ENCODE data around the gene PLD5. TPM values are rescaled to one million over a fixed set of nuclear protein-coding genes. Genes with fewer than 3 reads are reported as not detected.
"Not testable (repeated sequence)": the region's sequence is repeated elsewhere in the genome, so short reads cannot be mapped to it uniquely, and the experiment has no call there.

The PLD5 gene
- total RNA-seq, 1 experiment from 2014 or later: not detected

DNA sequence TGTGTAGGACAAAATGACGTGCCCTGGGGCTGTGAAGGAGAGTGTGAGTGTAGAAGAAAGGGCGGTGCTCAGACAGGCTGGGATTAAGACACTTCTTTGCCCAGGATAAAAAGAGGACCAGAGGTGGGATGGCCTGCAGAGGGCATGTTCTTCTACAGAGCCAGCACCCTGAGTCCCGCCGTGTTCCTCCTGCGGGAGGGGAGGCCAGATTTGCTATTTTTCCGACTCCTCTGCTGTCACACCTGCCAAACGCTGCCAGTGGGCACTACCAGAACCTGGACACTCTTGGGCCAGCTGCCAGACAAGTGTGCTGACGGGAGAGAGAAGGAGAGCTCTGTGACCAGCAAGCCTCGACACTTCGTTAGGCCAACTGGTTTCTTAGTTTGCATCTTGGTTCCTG, 206.4 kb downstream of the PLD5 start:
- TF ChIP-seq SIN3A (IDR thresholded peaks at IDR 0.05; ENCODE audit: borderline replicate concordance, insufficient read depth, low read depth, low read length): no peak
- TF ChIP-seq, protein P1, sequence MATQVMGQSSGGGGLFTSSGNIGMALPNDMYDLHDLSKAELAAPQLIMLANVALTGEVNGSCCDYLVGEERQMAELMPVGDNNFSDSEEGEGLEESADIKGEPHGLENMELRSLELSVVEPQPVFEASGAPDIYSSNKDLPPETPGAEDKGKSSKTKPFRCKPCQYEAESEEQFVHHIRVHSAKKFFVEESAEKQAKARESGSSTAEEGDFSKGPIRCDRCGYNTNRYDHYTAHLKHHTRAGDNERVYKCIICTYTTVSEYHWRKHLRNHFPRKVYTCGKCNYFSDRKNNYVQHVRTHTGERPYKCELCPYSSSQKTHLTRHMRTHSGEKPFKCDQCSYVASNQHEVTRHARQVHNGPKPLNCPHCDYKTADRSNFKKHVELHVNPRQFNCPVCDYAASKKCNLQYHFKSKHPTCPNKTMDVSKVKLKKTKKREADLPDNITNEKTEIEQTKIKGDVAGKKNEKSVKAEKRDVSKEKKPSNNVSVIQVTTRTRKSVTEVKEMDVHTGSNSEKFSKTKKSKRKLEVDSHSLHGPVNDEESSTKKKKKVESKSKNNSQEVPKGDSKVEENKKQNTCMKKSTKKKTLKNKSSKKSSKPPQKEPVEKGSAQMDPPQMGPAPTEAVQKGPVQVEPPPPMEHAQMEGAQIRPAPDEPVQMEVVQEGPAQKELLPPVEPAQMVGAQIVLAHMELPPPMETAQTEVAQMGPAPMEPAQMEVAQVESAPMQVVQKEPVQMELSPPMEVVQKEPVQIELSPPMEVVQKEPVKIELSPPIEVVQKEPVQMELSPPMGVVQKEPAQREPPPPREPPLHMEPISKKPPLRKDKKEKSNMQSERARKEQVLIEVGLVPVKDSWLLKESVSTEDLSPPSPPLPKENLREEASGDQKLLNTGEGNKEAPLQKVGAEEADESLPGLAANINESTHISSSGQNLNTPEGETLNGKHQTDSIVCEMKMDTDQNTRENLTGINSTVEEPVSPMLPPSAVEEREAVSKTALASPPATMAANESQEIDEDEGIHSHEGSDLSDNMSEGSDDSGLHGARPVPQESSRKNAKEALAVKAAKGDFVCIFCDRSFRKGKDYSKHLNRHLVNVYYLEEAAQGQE (IDR thresholded peaks at IDR 0.05; ENCODE audit: insufficient read depth in 1 of 2, low read depth in 2 of 2, low read length in 1 of 2): no peak
- TF ChIP-seq, protein P2, sequence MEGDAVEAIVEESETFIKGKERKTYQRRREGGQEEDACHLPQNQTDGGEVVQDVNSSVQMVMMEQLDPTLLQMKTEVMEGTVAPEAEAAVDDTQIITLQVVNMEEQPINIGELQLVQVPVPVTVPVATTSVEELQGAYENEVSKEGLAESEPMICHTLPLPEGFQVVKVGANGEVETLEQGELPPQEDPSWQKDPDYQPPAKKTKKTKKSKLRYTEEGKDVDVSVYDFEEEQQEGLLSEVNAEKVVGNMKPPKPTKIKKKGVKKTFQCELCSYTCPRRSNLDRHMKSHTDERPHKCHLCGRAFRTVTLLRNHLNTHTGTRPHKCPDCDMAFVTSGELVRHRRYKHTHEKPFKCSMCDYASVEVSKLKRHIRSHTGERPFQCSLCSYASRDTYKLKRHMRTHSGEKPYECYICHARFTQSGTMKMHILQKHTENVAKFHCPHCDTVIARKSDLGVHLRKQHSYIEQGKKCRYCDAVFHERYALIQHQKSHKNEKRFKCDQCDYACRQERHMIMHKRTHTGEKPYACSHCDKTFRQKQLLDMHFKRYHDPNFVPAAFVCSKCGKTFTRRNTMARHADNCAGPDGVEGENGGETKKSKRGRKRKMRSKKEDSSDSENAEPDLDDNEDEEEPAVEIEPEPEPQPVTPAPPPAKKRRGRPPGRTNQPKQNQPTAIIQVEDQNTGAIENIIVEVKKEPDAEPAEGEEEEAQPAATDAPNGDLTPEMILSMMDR (IDR thresholded peaks at IDR 0.05): no peak
- TF ChIP-seq POLR2AphosphoS5 (IDR thresholded peaks at IDR 0.05; ENCODE audit: low read depth, low read length): no peak
- TF ChIP-seq TCF7L2 (IDR thresholded peaks at IDR 0.05; ENCODE audit: low read depth, low read length): no peak
- no peak for ATAC-seq
- no TSS peak for BruUV-seq (replicated peaks)

DNA sequence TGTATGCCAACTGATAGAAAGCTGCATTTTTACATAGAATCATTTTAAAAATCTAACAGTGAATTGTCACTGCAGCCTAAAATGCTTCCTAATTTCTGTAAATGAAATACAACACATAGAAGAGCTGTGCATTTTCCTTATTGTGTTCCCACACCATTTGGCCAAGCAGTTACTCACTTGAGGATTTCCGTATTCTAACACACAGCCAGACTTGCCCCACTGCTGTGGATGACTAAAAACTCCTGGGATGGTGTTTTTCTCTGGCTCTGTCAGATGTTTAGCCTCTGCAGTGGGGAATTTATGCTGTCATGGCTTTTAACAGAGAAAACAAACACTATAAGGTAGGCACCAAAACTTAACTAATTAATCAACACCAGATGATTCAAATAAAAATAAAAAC, 209.6 kb downstream of the PLD5 start:
- H3K9me3 ChIP-seq (ENCODE audit: control insufficient read depth, insufficient read depth, low read depth, low read length); H3K4me3 ChIP-seq (ENCODE audit: low read depth in 2 of 2, low read length in 2 of 2); H3K4me1 ChIP-seq (ENCODE audit: control insufficient read depth, insufficient read depth, low read length); POLR2A ChIA-PET; H3K36me3 ChIP-seq (ENCODE audit: control insufficient read depth, insufficient read depth, low read length); DNase-seq (ENCODE audit: low read depth, low spot score); H3K27me3 ChIP-seq (ENCODE audit: control insufficient read depth, insufficient read depth, low read length); H3K27ac ChIP-seq (ENCODE audit: low read length); in situ Hi-C loops (cut with HindIII; ENCODE audit: low pct_unique_long_range_greater_than_20kb, low sequenced_read_pairs); CTCF ChIA-PET; BruUV-seq (replicated peaks); intact Hi-C loops (cut with micrococcal nuclease; ENCODE audit: unreplicated experiment); ATAC-seq: not testable (repeated sequence)

More for the DNA sequence above, 206.4 kb downstream of the PLD5 start:
- Histone ChIP-seq H3K4me1 (ENCODE audit: control insufficient read depth, insufficient read depth, low read length) (no peaks in the 10 kb centered on the region), H3K27me3 (ENCODE audit: control insufficient read depth, insufficient read depth, low read length) (no peaks in the 10 kb centered on the region), H3K9me3 (ENCODE audit: control insufficient read depth, insufficient read depth, low read depth, low read length) (no peaks in the 10 kb centered on the region), H3K27ac (ENCODE audit: low read length) (no peak overlapping the region), H3K4me3 (ENCODE audit: low read depth in 2 of 2, low read length in 2 of 2) (no peak overlapping the region), H3K36me3 (ENCODE audit: control insufficient read depth, insufficient read depth, low read length) (no peaks in the 10 kb centered on the region)
- intact Hi-C loops (cut with micrococcal nuclease; ENCODE audit: unreplicated experiment) (no loop called here), in situ Hi-C loops (cut with HindIII; ENCODE audit: low pct_unique_long_range_greater_than_20kb, low sequenced_read_pairs) (no loop called here)
- ChIA-PET POLR2A (no interaction called here), CTCF (interaction anchor here (0.7 kb wide), 1 partner anchor 244 kb away, joined by 3 read pairs; no protein-coding TSS in a partner anchor)
- no peak for DNase-seq (ENCODE audit: low read depth, low spot score)

DNA sequence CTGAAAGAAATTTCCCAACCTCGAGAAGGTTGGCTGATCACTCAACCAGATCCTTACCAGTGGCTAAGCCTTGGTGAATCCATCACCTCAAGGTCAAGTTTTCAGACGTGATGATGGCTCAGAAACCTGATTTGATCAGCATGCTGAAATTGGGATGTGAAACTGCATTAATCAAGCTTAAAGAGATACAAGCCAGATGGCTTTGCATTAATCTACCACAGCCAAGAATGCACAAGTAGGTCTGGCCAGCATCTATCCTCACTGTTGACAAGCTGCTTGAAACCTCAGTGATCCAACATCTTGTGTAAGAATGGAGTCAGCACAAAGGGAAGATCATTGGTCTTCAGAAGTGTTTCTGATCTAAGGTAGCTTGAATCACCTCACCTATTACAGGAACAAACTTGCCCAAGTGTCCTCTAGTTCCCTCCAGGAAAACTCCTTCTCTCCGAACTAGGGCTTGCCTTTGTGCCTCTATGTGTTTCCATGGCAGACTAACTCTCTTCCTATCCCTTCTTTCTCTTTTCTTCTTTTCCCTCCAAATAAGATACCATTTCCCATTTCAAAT, 210.3 kb downstream of the PLD5 start:
- CTCF ChIA-PET; H3K27me3 ChIP-seq (ENCODE audit: control insufficient read depth, insufficient read depth, low read length); in situ Hi-C loops (cut with HindIII; ENCODE audit: low pct_unique_long_range_greater_than_20kb, low sequenced_read_pairs); ATAC-seq; DNase-seq (ENCODE audit: low read depth, low spot score); H3K36me3 ChIP-seq (ENCODE audit: control insufficient read depth, insufficient read depth, low read length); POLR2A ChIA-PET; H3K9me3 ChIP-seq (ENCODE audit: control insufficient read depth, insufficient read depth, low read depth, low read length); BruUV-seq (replicated peaks); intact Hi-C loops (cut with micrococcal nuclease; ENCODE audit: unreplicated experiment); H3K27ac ChIP-seq (ENCODE audit: low read length); H3K4me3 ChIP-seq (ENCODE audit: low read depth in 2 of 2, low read length in 2 of 2); H3K4me1 ChIP-seq (ENCODE audit: control insufficient read depth, insufficient read depth, low read length): not testable (repeated sequence)

DNA sequence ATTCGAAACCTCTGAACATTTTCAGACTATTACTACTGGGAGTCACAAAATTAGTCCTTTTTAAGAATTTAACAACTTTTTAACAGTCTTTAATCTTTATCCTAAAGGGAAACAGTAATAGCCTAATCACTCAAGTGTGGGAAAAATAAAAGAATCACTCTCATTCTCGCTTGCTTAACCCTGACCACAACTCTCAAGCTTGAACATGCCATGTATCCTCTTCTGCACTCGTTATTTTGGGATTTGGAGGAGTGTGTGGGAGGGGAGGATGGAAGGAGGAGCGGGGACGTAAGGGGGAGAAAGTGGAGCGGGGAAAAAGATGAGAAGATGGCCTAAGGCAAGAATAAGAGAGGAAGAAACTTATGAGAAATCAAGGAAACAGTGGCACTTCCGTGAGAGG, 215.8 kb downstream of the PLD5 start:
- POLR2A ChIA-PET; H3K4me1 ChIP-seq (ENCODE audit: control insufficient read depth, insufficient read depth, low read length); DNase-seq (ENCODE audit: low read depth, low spot score); in situ Hi-C loops (cut with HindIII; ENCODE audit: low pct_unique_long_range_greater_than_20kb, low sequenced_read_pairs); H3K27ac ChIP-seq (ENCODE audit: low read length); BruUV-seq (replicated peaks); ATAC-seq; H3K27me3 ChIP-seq (ENCODE audit: control insufficient read depth, insufficient read depth, low read length); H3K9me3 ChIP-seq (ENCODE audit: control insufficient read depth, insufficient read depth, low read depth, low read length); intact Hi-C loops (cut with micrococcal nuclease; ENCODE audit: unreplicated experiment); H3K4me3 ChIP-seq (ENCODE audit: low read depth in 2 of 2, low read length in 2 of 2); CTCF ChIA-PET; H3K36me3 ChIP-seq (ENCODE audit: control insufficient read depth, insufficient read depth, low read length): not testable (repeated sequence)

GRCh38 chr1:242293781-242294180, 230.7 kb downstream of the PLD5 start:
- POLR2A ChIA-PET; H3K36me3 ChIP-seq (ENCODE audit: control insufficient read depth, insufficient read depth, low read length); BruUV-seq (replicated peaks); ATAC-seq; H3K4me1 ChIP-seq (ENCODE audit: control insufficient read depth, insufficient read depth, low read length); H3K4me3 ChIP-seq (ENCODE audit: low read depth in 2 of 2, low read length in 2 of 2); intact Hi-C loops (cut with micrococcal nuclease; ENCODE audit: unreplicated experiment); H3K27me3 ChIP-seq (ENCODE audit: control insufficient read depth, insufficient read depth, low read length); H3K9me3 ChIP-seq (ENCODE audit: control insufficient read depth, insufficient read depth, low read depth, low read length); in situ Hi-C loops (cut with HindIII; ENCODE audit: low pct_unique_long_range_greater_than_20kb, low sequenced_read_pairs); DNase-seq (ENCODE audit: low read depth, low spot score); H3K27ac ChIP-seq (ENCODE audit: low read length): not testable (repeated sequence)
- CTCF ChIA-PET: interaction anchor here (0.5 kb wide), 1 partner anchor 606 kb away, joined by 4 read pairs; no protein-coding TSS in a partner anchor

Measured in Panc1 (cell line).